DOHH2 (cell line): Measurements from ENCODE around the gene TMC8.

Experiments
- H3F3A ChIP-seq: fragments of 200-600 bp; sonication (generic), shearing (Covaris generic); 2 replicates; pipeline ENCODE4 v1.6.0; 2016; ENCODE audit warnings: antibody characterized with exemption, mild to moderate bottlenecking; ENCODE audit not compliant: control insufficient read depth, insufficient read depth
- H3K27ac ChIP-seq: fragments of 200-600 bp; sonication (generic); 2 replicates; pipeline ENCODE4 v1.5.1; 2014; ENCODE audit warnings: low read depth, mild to moderate bottlenecking, low read length, moderate library complexity
- H3K27me3 ChIP-seq: fragments of 200-600 bp; sonication (generic); 2 replicates; pipeline ENCODE4 v1.6.1; 2014; ENCODE audit warnings: mild to moderate bottlenecking, low read length, mixed read lengths; ENCODE audit not compliant: control insufficient read depth
- H3K36me3 ChIP-seq: fragments of 200-600 bp; sonication (generic); 2 replicates; pipeline ENCODE4 v1.6.1; 2014; ENCODE audit warnings: mild to moderate bottlenecking, low read length, moderate library complexity, mixed read lengths; ENCODE audit not compliant: control insufficient read depth
- H3K4me1 ChIP-seq: fragments of 200-600 bp; sonication (generic); 2 replicates; pipeline ENCODE4 v1.6.1; 2014; ENCODE audit warnings: mild to moderate bottlenecking, low read length, mixed read lengths; ENCODE audit not compliant: control insufficient read depth
- H3K4me2 ChIP-seq: fragments of 200-600 bp; sonication (generic); 2 replicates; pipeline ENCODE4 v1.6.0; 2014; ENCODE audit warnings: mild to moderate bottlenecking, low read length, moderate library complexity
- H3K4me3 ChIP-seq: fragments of 200-600 bp; sonication (generic); 2 replicates; pipeline ENCODE4 v1.5.1; 2014; ENCODE audit warnings: mild to moderate bottlenecking, low read length, mixed read lengths
- H3K79me2 ChIP-seq: fragments of 200-600 bp; sonication (generic); 2 replicates; pipeline ENCODE4 v1.6.1; 2014; ENCODE audit warnings: mild to moderate bottlenecking, low read length, mixed read lengths; ENCODE audit not compliant: control insufficient read depth
- H3K9me2 ChIP-seq: fragments of 200-600 bp; sonication (generic); replicated peaks from 2 replicates; pipeline ENCODE4 v1.6.1; 2014; ENCODE audit warnings: mild to moderate bottlenecking, low read length, mixed read lengths; ENCODE audit not compliant: control insufficient read depth
- H3K9me3 ChIP-seq: fragments of 200-600 bp; sonication (generic); 2 replicates; pipeline ENCODE4 v1.6.1; 2014; ENCODE audit warnings: antibody characterized with exemption, low read length, mixed read lengths; ENCODE audit not compliant: control insufficient read depth, insufficient read depth
- H4K20me1 ChIP-seq: fragments of 200-600 bp; sonication (generic); 2 replicates; pipeline ENCODE4 v1.6.0; 2014; ENCODE audit warnings: low read depth, mild to moderate bottlenecking, antibody characterized with exemption, low read length, moderate library complexity; ENCODE audit not compliant: control insufficient read depth, insufficient read depth
- EZH2phosphoT487 ChIP-seq: fragments of 200-600 bp; sonication (generic); IDR thresholded peaks from 2 replicates; pipeline ENCODE4 v1.6.1; 2017; ENCODE audit warnings: borderline replicate concordance, mild to moderate bottlenecking, antibody characterized with exemption, low read length, moderate library complexity, mixed read lengths
- TF ChIP-seq, protein P1 (sequence below): fragments of 200-600 bp; sonication (generic); IDR thresholded peaks from one replicate; pipeline ENCODE4 v1.5.1; 2014; ENCODE audit warnings: antibody characterized with exemption, mild to moderate bottlenecking, low read depth, low read length; ENCODE audit not compliant: poor library complexity, severe bottlenecking

Gene TMC8

DNA sequence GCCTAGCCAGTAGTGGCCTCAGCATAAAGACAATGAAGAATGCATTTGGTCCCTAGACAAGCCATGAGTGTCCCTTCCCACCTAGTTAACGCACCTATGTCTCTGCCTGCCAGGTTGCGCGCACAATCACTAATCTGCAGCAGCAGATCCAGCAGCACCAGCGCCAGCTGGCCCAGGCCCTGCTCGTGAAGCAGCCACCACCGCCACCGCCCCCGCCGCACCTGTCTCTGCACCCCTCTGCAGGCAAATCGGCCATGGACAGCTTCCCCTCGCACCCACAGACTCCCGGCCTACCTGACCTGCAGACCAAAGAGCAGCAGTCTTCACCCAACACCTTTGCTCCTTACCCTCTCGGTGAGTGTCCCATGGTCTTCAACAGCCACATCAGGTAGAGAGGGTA, 43.8 kb upstream of the TMC8 start:
- Histone ChIP-seq H3K9me3 (no peaks in the 10 kb centered on the region), H3K27ac (no peak overlapping the region), H3K36me3 (peaks cover 19% of the 10 kb centered on the region; the same call in 1 of the 2 replicates), H3K4me1 (no peaks in the 10 kb centered on the region), H3K9me2 (no peaks in the 10 kb centered on the region), H4K20me1 (no peaks in the 10 kb centered on the region), H3K27me3 (no peaks in the 10 kb centered on the region), H3F3A (no peaks in the 10 kb centered on the region), H3K4me2 (no peak overlapping the region), H3K4me3 (no peak overlapping the region), H3K79me2 (no peaks in the 10 kb centered on the region)
- TF ChIP-seq EZH2phosphoT487: no peak
- TF ChIP-seq, protein P1, sequence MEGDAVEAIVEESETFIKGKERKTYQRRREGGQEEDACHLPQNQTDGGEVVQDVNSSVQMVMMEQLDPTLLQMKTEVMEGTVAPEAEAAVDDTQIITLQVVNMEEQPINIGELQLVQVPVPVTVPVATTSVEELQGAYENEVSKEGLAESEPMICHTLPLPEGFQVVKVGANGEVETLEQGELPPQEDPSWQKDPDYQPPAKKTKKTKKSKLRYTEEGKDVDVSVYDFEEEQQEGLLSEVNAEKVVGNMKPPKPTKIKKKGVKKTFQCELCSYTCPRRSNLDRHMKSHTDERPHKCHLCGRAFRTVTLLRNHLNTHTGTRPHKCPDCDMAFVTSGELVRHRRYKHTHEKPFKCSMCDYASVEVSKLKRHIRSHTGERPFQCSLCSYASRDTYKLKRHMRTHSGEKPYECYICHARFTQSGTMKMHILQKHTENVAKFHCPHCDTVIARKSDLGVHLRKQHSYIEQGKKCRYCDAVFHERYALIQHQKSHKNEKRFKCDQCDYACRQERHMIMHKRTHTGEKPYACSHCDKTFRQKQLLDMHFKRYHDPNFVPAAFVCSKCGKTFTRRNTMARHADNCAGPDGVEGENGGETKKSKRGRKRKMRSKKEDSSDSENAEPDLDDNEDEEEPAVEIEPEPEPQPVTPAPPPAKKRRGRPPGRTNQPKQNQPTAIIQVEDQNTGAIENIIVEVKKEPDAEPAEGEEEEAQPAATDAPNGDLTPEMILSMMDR: no peak

DNA sequence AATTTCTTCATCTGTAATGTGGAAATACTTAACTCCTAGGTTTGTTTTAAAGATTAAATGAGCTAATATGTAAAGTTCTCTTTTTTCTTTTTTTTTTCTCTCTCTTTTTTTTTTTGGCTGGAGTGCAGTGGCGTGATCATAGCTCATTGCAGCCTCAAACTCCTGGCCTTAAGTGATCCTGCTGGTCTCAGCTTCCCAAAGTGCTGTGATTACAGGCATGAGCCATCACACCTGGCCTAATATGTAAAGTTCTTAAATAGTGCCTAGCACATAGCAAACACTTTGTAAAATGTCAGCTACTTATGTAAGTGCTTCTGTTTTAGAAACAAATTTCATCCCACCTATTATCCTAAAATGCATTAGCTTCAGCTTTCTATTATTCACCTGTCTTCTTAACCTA, 42.0 kb upstream of the TMC8 start:
- Histone ChIP-seq H3K4me1 (no peaks in the 10 kb centered on the region), H3F3A (no peaks in the 10 kb centered on the region), H4K20me1 (no peaks in the 10 kb centered on the region), H3K9me2 (no peaks in the 10 kb centered on the region), H3K79me2 (no peaks in the 10 kb centered on the region), H3K4me2 (no peak overlapping the region), H3K27me3 (no peaks in the 10 kb centered on the region), H3K36me3 (peaks cover 33% of the 10 kb centered on the region), H3K9me3 (no peaks in the 10 kb centered on the region), H3K27ac (no peak overlapping the region), H3K4me3 (no peak overlapping the region)
- no peak for TF ChIP-seq EZH2phosphoT487
- TF ChIP-seq, protein P1: no peak

DNA sequence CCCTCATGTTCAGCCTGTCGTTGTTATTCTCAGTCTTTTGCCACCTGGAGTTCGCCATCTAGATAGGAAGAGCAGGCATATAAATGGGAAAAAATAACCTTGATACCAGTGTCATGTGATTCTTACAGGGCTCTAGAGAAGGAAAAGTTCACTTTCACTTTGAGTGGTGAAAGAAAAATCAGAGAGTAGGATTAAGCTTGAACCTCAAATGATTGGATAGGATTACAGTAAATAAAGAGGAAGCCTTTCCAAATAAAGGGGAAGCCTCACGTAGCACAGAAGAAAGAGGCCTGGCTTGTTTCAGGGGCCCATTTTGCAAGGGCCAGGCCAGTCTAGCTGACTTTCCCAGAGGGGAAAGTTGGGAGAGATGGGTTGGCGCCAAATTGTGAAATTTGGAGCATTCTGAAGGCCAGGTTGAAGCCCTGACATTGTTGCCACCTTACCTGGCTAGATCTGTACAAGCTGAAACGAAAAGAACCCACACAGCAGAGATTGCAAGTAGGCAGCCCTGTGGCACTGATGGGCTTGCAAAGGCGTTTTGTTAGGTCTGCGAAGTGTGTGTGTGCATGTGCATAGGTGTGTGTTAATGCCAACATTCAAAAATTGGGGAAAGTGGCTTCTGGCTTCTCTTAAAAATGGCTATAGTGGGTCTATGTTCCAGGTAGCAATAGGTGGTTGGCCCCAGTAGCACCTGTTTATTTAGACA, 40.8 kb upstream of the TMC8 start:
- Histone ChIP-seq H4K20me1 (no peaks in the 10 kb centered on the region), H3K4me2 (no peak overlapping the region)

More for the DNA sequence above, 40.8 kb upstream of the TMC8 start:
- Histone ChIP-seq H3K9me2 (no peaks in the 10 kb centered on the region), H3K4me3 (no peak overlapping the region), H3K36me3 (peaks cover 39% of the 10 kb centered on the region), H3K4me1 (no peaks in the 10 kb centered on the region), H3K79me2 (no peaks in the 10 kb centered on the region), H3K27me3 (no peaks in the 10 kb centered on the region), H3K27ac (no peak overlapping the region), H3K9me3 (no peaks in the 10 kb centered on the region), H3F3A (no peaks in the 10 kb centered on the region)
- TF ChIP-seq, protein P1: no peak
- TF ChIP-seq EZH2phosphoT487: no peak
